Osteocyte (in vitro differentiated cells): Measurements from ENCODE around the gene NUP54. TPM values are rescaled to one million over a fixed set of nuclear protein-coding genes. Genes with fewer than 3 reads are reported as not detected.

Experiments
- DNase-seq: peaks from one replicate; pipeline ENCODE4 v3.0.0; 2021; ENCODE audit warnings: mixed read lengths; ENCODE audit not compliant: unreplicated experiment; ENCODE audit errors: extremely low spot score
- H3K27ac Mint-ChIP-seq: one replicate; pipeline ENCODE4 v1.8.0; 2021; ENCODE audit warnings: mild to moderate bottlenecking, mixed read lengths; ENCODE audit not compliant: unreplicated experiment
- H3K27me3 Mint-ChIP-seq: one replicate; pipeline ENCODE4 v1.8.0; 2021; ENCODE audit warnings: mixed read lengths; ENCODE audit not compliant: unreplicated experiment
- H3K36me3 Mint-ChIP-seq: one replicate; pipeline ENCODE4 v1.8.0; 2021; ENCODE audit warnings: mixed read lengths; ENCODE audit not compliant: unreplicated experiment
- H3K4me1 Mint-ChIP-seq: one replicate; pipeline ENCODE4 v1.8.0; 2021; ENCODE audit warnings: mixed read lengths; ENCODE audit not compliant: unreplicated experiment
- H3K4me3 Mint-ChIP-seq: one replicate; pipeline ENCODE4 v1.8.0; 2021; ENCODE audit warnings: mild to moderate bottlenecking, moderate library complexity, mixed read lengths; ENCODE audit not compliant: unreplicated experiment
- H3K9me3 Mint-ChIP-seq: one replicate; pipeline ENCODE4 v1.8.0; 2021; ENCODE audit warnings: mixed read lengths; ENCODE audit not compliant: unreplicated experiment
- total RNA-seq: library from RNA; stranded (reverse); gene quantifications from 2 replicates; pipeline ENCODE4 v1.2.1, GENCODE V29; 2021
- TF ChIP-seq, protein P1 (sequence below): fragments of 200-600 bp; sonication (generic); IDR thresholded peaks from 2 replicates; pipeline ENCODE4 v1.5.0; 2021; ENCODE audit warnings: antibody characterized with exemption, mild to moderate bottlenecking, moderate library complexity

Gene NUP54
- total RNA-seq, 1 donor from 2014 or later = 37.8 TPM

DNA sequence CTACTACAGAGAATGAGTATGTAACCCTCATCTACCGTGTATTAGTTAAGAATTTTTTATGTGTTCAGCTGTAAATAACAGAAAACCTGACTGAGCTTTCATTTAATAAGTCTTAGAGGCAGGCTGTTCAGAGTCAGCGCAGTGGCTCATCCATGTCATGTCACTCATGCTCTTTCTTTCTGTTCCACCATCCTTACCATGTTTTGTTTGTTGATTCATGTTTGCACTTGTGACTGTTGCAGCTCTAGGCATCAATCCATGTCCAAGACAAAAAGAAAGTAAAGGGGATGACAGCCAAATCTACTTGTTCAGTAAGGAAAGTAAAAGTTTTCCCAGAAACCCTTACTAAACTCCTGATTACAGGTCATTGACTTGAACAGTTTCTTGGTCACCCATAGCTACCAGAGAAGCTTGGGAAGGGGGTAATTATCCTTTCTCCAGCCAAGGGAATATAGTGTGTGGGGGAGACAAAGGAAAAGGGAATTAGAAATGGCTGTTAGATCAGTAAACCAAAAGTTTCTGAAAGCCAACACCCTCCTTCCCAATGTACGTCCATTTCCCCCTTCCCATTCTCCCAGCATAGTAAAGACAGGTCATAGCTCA lies 64.7 kb downstream of the NUP54 start:
- no peak for DNase-seq
- TF ChIP-seq, protein P1, sequence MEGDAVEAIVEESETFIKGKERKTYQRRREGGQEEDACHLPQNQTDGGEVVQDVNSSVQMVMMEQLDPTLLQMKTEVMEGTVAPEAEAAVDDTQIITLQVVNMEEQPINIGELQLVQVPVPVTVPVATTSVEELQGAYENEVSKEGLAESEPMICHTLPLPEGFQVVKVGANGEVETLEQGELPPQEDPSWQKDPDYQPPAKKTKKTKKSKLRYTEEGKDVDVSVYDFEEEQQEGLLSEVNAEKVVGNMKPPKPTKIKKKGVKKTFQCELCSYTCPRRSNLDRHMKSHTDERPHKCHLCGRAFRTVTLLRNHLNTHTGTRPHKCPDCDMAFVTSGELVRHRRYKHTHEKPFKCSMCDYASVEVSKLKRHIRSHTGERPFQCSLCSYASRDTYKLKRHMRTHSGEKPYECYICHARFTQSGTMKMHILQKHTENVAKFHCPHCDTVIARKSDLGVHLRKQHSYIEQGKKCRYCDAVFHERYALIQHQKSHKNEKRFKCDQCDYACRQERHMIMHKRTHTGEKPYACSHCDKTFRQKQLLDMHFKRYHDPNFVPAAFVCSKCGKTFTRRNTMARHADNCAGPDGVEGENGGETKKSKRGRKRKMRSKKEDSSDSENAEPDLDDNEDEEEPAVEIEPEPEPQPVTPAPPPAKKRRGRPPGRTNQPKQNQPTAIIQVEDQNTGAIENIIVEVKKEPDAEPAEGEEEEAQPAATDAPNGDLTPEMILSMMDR = no peak
- Mint-ChIP-seq H3K27ac (no peak overlapping the region), H3K4me3 (no peak overlapping the region), H3K36me3 (no peaks in the 10 kb centered on the region), H3K4me1 (peaks cover 6% of the 10 kb centered on the region), H3K9me3 (no peaks in the 10 kb centered on the region), H3K27me3 (peaks cover 51% of the 10 kb centered on the region)

DNA sequence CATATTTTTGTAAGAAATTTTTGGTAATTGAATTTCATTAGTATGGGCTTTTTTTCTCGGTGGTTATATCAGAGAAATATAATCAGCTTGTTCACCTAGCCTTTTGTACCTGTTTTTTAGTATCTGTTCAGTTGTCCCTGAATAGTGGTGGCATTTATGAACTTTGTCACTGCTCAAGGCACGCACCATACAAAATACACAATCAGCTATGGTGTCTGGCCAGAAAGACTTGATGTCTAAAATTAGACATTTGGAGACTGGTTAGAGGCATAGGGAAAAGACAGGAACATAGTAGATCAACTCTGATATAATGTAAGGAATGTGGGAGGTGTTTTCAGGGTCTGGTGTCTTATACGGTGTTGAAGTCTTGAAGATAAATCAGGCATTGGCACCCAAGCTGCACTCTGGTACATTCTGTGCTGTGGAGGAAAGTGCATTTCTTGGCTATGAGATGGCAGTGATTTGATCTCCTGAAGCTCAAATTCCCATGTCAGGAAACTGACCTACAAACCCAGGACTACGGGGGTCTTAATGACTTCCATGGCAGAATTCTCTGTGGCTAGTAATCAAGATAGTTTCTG lies 70.1 kb downstream of the NUP54 start:
- Mint-ChIP-seq H3K9me3 (no peaks in the 10 kb centered on the region), H3K27ac (no peak overlapping the region), H3K27me3 (peaks cover 37% of the 10 kb centered on the region), H3K4me1 (no peaks in the 10 kb centered on the region), H3K36me3 (no peaks in the 10 kb centered on the region), H3K4me3 (no peak overlapping the region)
- DNase-seq = no peak
- TF ChIP-seq, protein P1 = no peak

DNA sequence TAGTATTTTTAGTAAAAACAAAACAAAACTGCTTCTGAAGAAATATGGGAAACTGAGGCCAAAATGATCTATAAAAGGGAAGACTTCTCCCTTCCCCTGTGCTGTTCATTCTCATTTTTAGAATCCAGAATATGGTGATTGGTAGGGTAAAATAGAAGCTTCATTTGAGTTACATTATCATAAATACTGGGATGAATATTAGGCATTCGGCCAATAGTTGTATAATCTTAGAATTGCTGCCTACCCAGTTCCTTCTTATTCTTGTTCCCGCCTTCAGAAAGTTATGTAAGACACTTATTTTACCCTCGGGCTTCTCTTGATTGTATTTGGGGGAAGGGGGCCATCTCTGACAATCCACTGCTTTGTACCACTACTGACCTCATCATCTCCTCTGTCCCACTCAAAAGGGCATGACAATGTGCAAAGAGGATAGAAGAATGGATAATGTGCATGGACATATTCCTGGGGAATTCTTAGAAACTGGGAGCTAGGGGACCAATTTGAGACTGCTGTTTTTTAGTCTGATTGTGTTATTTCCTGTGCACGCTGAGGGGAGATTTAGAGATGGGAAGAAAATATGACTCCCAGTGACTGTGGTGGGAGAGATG lies 73.1 kb downstream of the NUP54 start:
- no peak overlapping the region for H3K4me3 Mint-ChIP-seq
- DNase-seq = no peak
- H3K27me3 Mint-ChIP-seq = peaks cover 23% of the 10 kb centered on the region
- no peak overlapping the region for H3K27ac Mint-ChIP-seq
- no peaks in the 10 kb centered on the region for H3K4me1 Mint-ChIP-seq
- H3K36me3 Mint-ChIP-seq = no peaks in the 10 kb centered on the region
- TF ChIP-seq, protein P1 = no peak
- H3K9me3 Mint-ChIP-seq = no peaks in the 10 kb centered on the region

DNA sequence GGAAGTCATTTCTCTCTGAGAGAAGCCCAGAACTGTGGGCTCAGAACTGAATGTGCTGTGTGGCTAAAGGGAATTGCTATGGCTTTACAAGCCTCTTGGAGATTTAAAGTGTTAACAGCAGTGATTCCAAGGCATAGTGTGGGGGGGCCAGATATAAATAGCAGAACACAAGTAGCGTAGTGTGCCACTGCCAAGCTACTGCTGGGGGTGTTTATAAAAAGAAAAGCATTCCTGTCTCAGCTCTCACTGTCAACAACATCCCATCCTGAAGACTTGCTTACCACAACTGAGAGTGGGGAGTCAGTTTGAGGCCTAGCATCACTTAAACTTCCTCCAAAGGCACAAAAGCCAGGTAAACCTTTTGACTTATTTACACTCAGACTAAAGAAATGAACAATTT lies 73.7 kb downstream of the NUP54 start, which contains the start of gene ART3:
TSS of gene ART3 (plus strand) at position 242 of the 400 bp plus-strand sequence. CDS start 1,181 bp downstream, outside the sequence.
- DNase-seq = no peak
- Mint-ChIP-seq H3K36me3 (no peaks in the 10 kb centered on the region), H3K27ac (no peak within 1 kb of the TSS), H3K4me3 (no peak within 1 kb of the TSS), H3K9me3 (no peaks in the 10 kb centered on the region), H3K4me1 (no peaks in the 10 kb centered on the region), H3K27me3 (peaks cover 17% of the 10 kb centered on the region)
- TF ChIP-seq, protein P1 = no peak

DNA sequence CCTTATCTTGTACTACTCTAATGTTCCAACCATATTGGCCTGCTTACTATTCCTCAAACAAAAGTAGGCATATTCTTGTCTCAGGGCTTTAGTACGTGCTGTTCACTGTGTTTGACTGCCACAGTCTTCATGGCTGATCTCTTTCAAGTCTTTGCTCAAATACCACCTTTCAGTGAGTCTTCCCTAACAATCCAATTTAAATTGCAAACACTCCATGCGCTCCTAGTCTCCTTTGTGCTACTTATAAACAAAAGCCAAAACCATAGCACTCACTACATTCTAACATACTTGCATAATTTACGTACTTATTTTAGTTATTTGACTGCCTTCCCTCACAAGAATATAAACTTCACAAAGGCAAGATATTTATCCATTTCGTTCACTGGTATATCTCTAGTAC lies 75.4 kb downstream of the NUP54 start:
- Mint-ChIP-seq H3K4me3 (no peak overlapping the region), H3K9me3 (no peaks in the 10 kb centered on the region), H3K36me3 (no peaks in the 10 kb centered on the region), H3K27ac (no peak overlapping the region), H3K4me1 (no peaks in the 10 kb centered on the region), H3K27me3 (peaks cover 4% of the 10 kb centered on the region)
- TF ChIP-seq, protein P1 = no peak
- DNase-seq = no peak
